HUES48 (cell line): Measurements from ENCODE around the gene PAK4.

ENCODE experiments used
- H3K27ac ChIP-seq: one replicate; pipeline ENCODE4 v1.7.0; 2013; ENCODE audit warnings: low read depth, low read length, inconsistent platforms
- H3K27me3 ChIP-seq: 2 replicates; pipeline ENCODE4 v1.6.1; 2013; ENCODE audit warnings: mild to moderate bottlenecking, low read length; ENCODE audit not compliant: control insufficient read depth, insufficient read depth
- H3K36me3 ChIP-seq: 2 replicates; pipeline ENCODE4 v1.6.1; 2013; ENCODE audit warnings: low read length; ENCODE audit not compliant: control insufficient read depth, insufficient read depth
- H3K4me1 ChIP-seq: 2 replicates; pipeline ENCODE4 v1.6.1; 2013; ENCODE audit warnings: mild to moderate bottlenecking, low read length; ENCODE audit not compliant: control insufficient read depth, insufficient read depth
- H3K4me3 ChIP-seq: 2 replicates; pipeline ENCODE4 v1.5.1; 2013; ENCODE audit warnings: mild to moderate bottlenecking, low read depth, low read length
- H3K9ac ChIP-seq: 2 replicates; pipeline ENCODE4 v1.6.1; 2013; ENCODE audit warnings: mild to moderate bottlenecking, low read depth, low read length, moderate library complexity
- H3K9me3 ChIP-seq: 2 replicates; pipeline ENCODE4 v1.6.1; 2013; ENCODE audit warnings: low read length; ENCODE audit not compliant: control insufficient read depth, insufficient read depth

PAK4 gene

GRCh38 chr19:39122934-39123731 lies 2.5 kb upstream of the PAK4 start:
- no peak overlapping the region for H3K9ac ChIP-seq
- peaks cover 17% of the 10 kb centered on the region for H3K4me1 ChIP-seq
- no peak overlapping the region for H3K27ac ChIP-seq
- no peaks in the 10 kb centered on the region for H3K9me3 ChIP-seq
- no peaks in the 10 kb centered on the region for H3K36me3 ChIP-seq
- no peaks in the 10 kb centered on the region for H3K27me3 ChIP-seq
- no peak overlapping the region for H3K4me3 ChIP-seq

- Histone ChIP-seq H3K9me3 (no peaks in the 10 kb centered on the region), H3K9ac (peak overlapping the region; percentile 26), H3K4me1 (peaks cover 17% of the 10 kb centered on the region), H3K36me3 (no peaks in the 10 kb centered on the region; the same call in 1 of the 2 replicates), H3K4me3 (peak overlapping the region; percentile 20; the same call in 1 of the 2 replicates), H3K27ac (peak overlapping the region; percentile 89), H3K27me3 (no peaks in the 10 kb centered on the region)
Observed at GRCh38 chr19:39124136-39124764, 1.3 kb upstream of the PAK4 start.

GRCh38 chr19:39125199-39125553 lies 410 bp upstream of the PAK4 start:
- Histone ChIP-seq H3K9ac (no peak overlapping the region), H3K36me3 (no peaks in the 10 kb centered on the region; the same call in 1 of the 2 replicates), H3K27me3 (no peaks in the 10 kb centered on the region), H3K4me1 (peaks cover 17% of the 10 kb centered on the region), H3K9me3 (no peaks in the 10 kb centered on the region), H3K4me3 (peak overlapping the region; percentile 31; the same call in 1 of the 2 replicates), H3K27ac (peak overlapping the region; percentile 61)

- peak overlapping the region; percentile 93 for H3K27ac ChIP-seq
- no peaks in the 10 kb centered on the region for H3K9me3 ChIP-seq
- no peaks in the 10 kb centered on the region; the same call in 1 of the 2 replicates for H3K36me3 ChIP-seq
- H3K4me3 ChIP-seq = peak overlapping the region; percentile 87
- H3K27me3 ChIP-seq = no peaks in the 10 kb centered on the region
- H3K4me1 ChIP-seq = peaks cover 17% of the 10 kb centered on the region
- no peak overlapping the region for H3K9ac ChIP-seq
Observed at GRCh38 chr19:39126312-39127187, 964 bp downstream of the PAK4 start.

GRCh38 chr19:39127812-39128515 lies 2.4 kb downstream of the PAK4 start:
- Histone ChIP-seq H3K36me3 (no peaks in the 10 kb centered on the region; the same call in 1 of the 2 replicates), H3K4me1 (peaks cover 29% of the 10 kb centered on the region), H3K9ac (no peak overlapping the region), H3K9me3 (no peaks in the 10 kb centered on the region), H3K27ac (no peak overlapping the region), H3K27me3 (no peaks in the 10 kb centered on the region), H3K4me3 (no peak overlapping the region)

GRCh38 chr19:39128516-39129079 lies 3.0 kb downstream of the PAK4 start:
- Histone ChIP-seq H3K4me3 (no peak overlapping the region), H3K9me3 (no peaks in the 10 kb centered on the region), H3K4me1 (peaks cover 35% of the 10 kb centered on the region), H3K27ac (no peak overlapping the region), H3K9ac (no peak overlapping the region), H3K36me3 (no peaks in the 10 kb centered on the region; the same call in 1 of the 2 replicates), H3K27me3 (no peaks in the 10 kb centered on the region)

GRCh38 chr19:39129116-39129515 lies 3.5 kb downstream of the PAK4 start:
- H3K27ac ChIP-seq = no peak overlapping the region
- no peaks in the 10 kb centered on the region for H3K27me3 ChIP-seq
- H3K4me1 ChIP-seq = peaks cover 35% of the 10 kb centered on the region
- H3K9ac ChIP-seq = no peak overlapping the region
- H3K36me3 ChIP-seq = no peaks in the 10 kb centered on the region; the same call in 1 of the 2 replicates
- H3K9me3 ChIP-seq = no peaks in the 10 kb centered on the region
- no peak overlapping the region for H3K4me3 ChIP-seq

- peaks cover 40% of the 10 kb centered on the region for H3K4me1 ChIP-seq
Observed at GRCh38 chr19:39130337-39131254, 5.0 kb downstream of the PAK4 start.

GRCh38 chr19:39131255-39131755 lies 5.7 kb downstream of the PAK4 start:
- peaks cover 47% of the 10 kb centered on the region for H3K4me1 ChIP-seq
- no peak overlapping the region for H3K4me3 ChIP-seq
- no peaks in the 10 kb centered on the region for H3K9me3 ChIP-seq
- no peaks in the 10 kb centered on the region for H3K27me3 ChIP-seq
- no peak overlapping the region for H3K9ac ChIP-seq
- no peaks in the 10 kb centered on the region; the same call in 1 of the 2 replicates for H3K36me3 ChIP-seq
- H3K27ac ChIP-seq = no peak overlapping the region

More at GRCh38 chr19:39130337-39131254, 5.0 kb downstream of the PAK4 start:
- no peak overlapping the region for H3K27ac ChIP-seq
- H3K9ac ChIP-seq = no peak overlapping the region
- H3K27me3 ChIP-seq = no peaks in the 10 kb centered on the region
- no peaks in the 10 kb centered on the region for H3K9me3 ChIP-seq
- no peaks in the 10 kb centered on the region; the same call in 1 of the 2 replicates for H3K36me3 ChIP-seq
- no peak overlapping the region for H3K4me3 ChIP-seq
